GM12878 (cell line): ENCODE data around the gene KCNE4. TPM values are rescaled to one million over a fixed set of nuclear protein-coding genes. Genes with fewer than 3 reads are reported as not detected.

ENCODE experiments used
- ATAC-seq: fragments of 200-7000 bp; cut with Tn5 transposase; 3 replicates; pipeline ENCODE4 v1.9.1; 2020; ENCODE audit warnings: mild to moderate bottlenecking, moderate library complexity
- BruUV-seq: library from RNA; stranded (reverse); fragments of 400-500 nt; replicated peaks from 2 replicates; lab custom pipeline; 2021; lab: Mats Ljungman, UMichigan
- CTCF ChIA-PET: fragments of 300-600 bp; sonication (Branson Sonifier 250); formaldehyde crosslinking; extraction: SDS; loops from one replicate; lab custom pipeline; 2021; ENCODE audit warnings: inconsistent platforms; lab: Yijun Ruan, JAX
- POLR2A ChIA-PET: fragments of 350-600 bp; formaldehyde crosslinking; extraction: SDS; loops from one replicate; lab custom pipeline; 2021; ENCODE audit warnings: inconsistent platforms; lab: Charles Lee
- RAD21 ChIA-PET: fragments of 300-600 bp; sonication (Branson Sonifier 250); formaldehyde crosslinking; loops from one replicate; lab custom pipeline; 2023; ENCODE audit warnings: antibody characterized with exemption; ENCODE audit not compliant: unreplicated experiment; lab: Charles Lee
- SMC1A ChIA-PET: fragments of 300-600 bp; sonication (Branson Sonifier 250); formaldehyde crosslinking; loops from one replicate; lab custom pipeline; 2023; ENCODE audit not compliant: unreplicated experiment, uncharacterized antibody; lab: Charles Lee
- DNase-seq: peaks from one replicate; pipeline ENCODE4 v3.0.0-alpha.2; 2011; ENCODE audit warnings: low read depth, low spot score
- FAIRE-seq: peaks from 3 replicates; lab custom pipeline; 2011; peaks lifted over from hg19 to GRCh38; lab: Jason Lieb, UNC
- H2AFZ ChIP-seq: 2 replicates; pipeline ENCODE4 v1.6.0; 2011; ENCODE audit warnings: low read depth, low read length, control low read depth; ENCODE audit not compliant: control insufficient read depth
- H3K27ac ChIP-seq: 2 replicates; pipeline ENCODE4 v1.5.1; 2011; ENCODE audit warnings: control low read depth; ENCODE audit not compliant: control insufficient read depth, insufficient read depth
- H3K27me3 ChIP-seq, 2 experiments: replicated peaks in 1 of 2; 2 replicates each; pipeline versions ENCODE4 v1.6.0 to v1.6.1; 2011; ENCODE audit warnings: low read length in 1 of 2; ENCODE audit not compliant: control insufficient read depth in 2 of 2, insufficient read depth in 2 of 2
- H3K36me3 ChIP-seq, 2 experiments: 2 replicates each; pipeline ENCODE4 v1.5.1; 2011; ENCODE audit warnings: low read length in 1 of 2; ENCODE audit not compliant: control insufficient read depth in 2 of 2, insufficient read depth in 2 of 2
- H3K4me1 ChIP-seq: 2 replicates; pipeline ENCODE4 v1.6.1; 2011; ENCODE audit warnings: mild to moderate bottlenecking, low read length, moderate library complexity, mixed read lengths; ENCODE audit not compliant: control insufficient read depth, insufficient read depth
- H3K4me2 ChIP-seq: 2 replicates; pipeline ENCODE4 v1.6.0; 2011; ENCODE audit warnings: control low read depth; ENCODE audit not compliant: control insufficient read depth, insufficient read depth
- H3K4me3 ChIP-seq: fragments of 200-600 bp; sonication (generic); 2 replicates; pipeline ENCODE4 v1.5.1; 2016
- H3K79me2 ChIP-seq: 2 replicates; pipeline ENCODE4 v1.6.0; 2011; ENCODE audit warnings: low read length; ENCODE audit not compliant: control insufficient read depth, insufficient read depth
- H3K9ac ChIP-seq: 2 replicates; pipeline ENCODE4 v1.8.0; 2011; ENCODE audit warnings: low read length, control low read depth, mixed read lengths; ENCODE audit not compliant: control insufficient read depth, insufficient read depth
- H3K9me3 ChIP-seq: replicated peaks from 3 replicates; pipeline ENCODE4 v1.5.1; 2011; ENCODE audit warnings: mild to moderate bottlenecking, low read length; ENCODE audit not compliant: control insufficient read depth, insufficient read depth
- H4K20me1 ChIP-seq: 2 replicates; pipeline ENCODE4 v1.6.0; 2011; ENCODE audit not compliant: control insufficient read depth, insufficient read depth
- BACH1 ChIP-seq: fragments of 450-650 bp; IDR thresholded peaks from 2 replicates; pipeline ENCODE4 v1.6.1; 2017; ENCODE audit warnings: mild to moderate bottlenecking, borderline replicate concordance
- CEBPZ ChIP-seq: fragments of 150-350 bp; IDR thresholded peaks from 2 replicates; pipeline ENCODE4 v1.6.1; 2016; ENCODE audit warnings: low read depth, low read length
- CREB1 ChIP-seq: IDR thresholded peaks from 2 replicates; pipeline ENCODE4 v1.6.1; 2012; ENCODE audit warnings: low read depth, mild to moderate bottlenecking, inconsistent platforms
- LARP7 ChIP-seq: fragments of 450-650 bp; IDR thresholded peaks from 2 replicates; pipeline ENCODE4 v1.6.1; 2017; ENCODE audit warnings: mild to moderate bottlenecking
- RELA ChIP-seq: fragments of 450-650 bp; IDR thresholded peaks from 2 replicates; pipeline ENCODE4 v1.8.0; 2014; ENCODE audit warnings: borderline replicate concordance; ENCODE audit not compliant: partially characterized antibody
- SP1 ChIP-seq: IDR thresholded peaks from one replicate; pipeline ENCODE4 v1.6.1; 2011; ENCODE audit warnings: low read depth, low read length
- STAT1 ChIP-seq: fragments of 450-650 bp; conservative IDR thresholded peaks from 2 replicates; pipeline ENCODE4 v1.6.1; 2014; ENCODE audit warnings: antibody characterized with exemption, mild to moderate bottlenecking
- WGBS: methylation state at CpG from one replicate; pipeline ENCODE4 v1.1.6; 2016; ENCODE audit warnings: low lambda C conversion rate; ENCODE audit not compliant: insufficient replicate concordance, insufficient coverage; ENCODE audit errors: missing lambda C conversion rate; 5-methylcytosine and 5-hydroxymethylcytosine counted together
- in situ Hi-C: fragments of 300-500 bp; cut with MboI; formaldehyde crosslinking; loops from 9 replicates; pipeline ENCODE4 v1.14.3; 2018; ENCODE audit warnings: mixed read lengths
- intact Hi-C: fragments of 100-400 bp; cut with micrococcal nuclease; formaldehyde crosslinking; loops from one replicate; pipeline ENCODE4 v1.14.2; 2022; ENCODE audit not compliant: unreplicated experiment
- polyA plus RNA-seq, 11 experiments: library from polyadenylated mRNA; depleted of rRNA in 4 of 11; unstranded in 6 of 11; stranded (reverse) in 5 of 11; fragments of >200 nt; fragmentation: Nextera tagmentation in 4 of 11; fragmentation: Illumina TruSeq in 1 of 11; extraction: Ambion mirVana in 4 of 11; extraction: Trizol in 1 of 11; gene quantifications; 1 replicate in 1 of 11; 2 replicates in 10 of 11; pipeline versions ENCODE4 v1.2.1 to v1.2.3, GENCODE V29; 2011 to 2016; ENCODE audit warnings: inconsistent platforms in 2 of 11, missing spikeins in 2 of 11, low read depth in 1 of 11
- total RNA-seq, 4 experiments: library from RNA; depleted of rRNA in 3 of 4; stranded (reverse); fragments of >200 nt in 3 of 4; fragmentation: Illumina TruSeq in 1 of 4; extraction: Trizol in 1 of 4; gene quantifications; 2 replicates each; pipeline versions ENCODE4 v1.2.1 to v1.2.3, GENCODE V29; 2013 to 2021
- TF ChIP-seq, protein P1 (sequence below): fragments of 450-650 bp; IDR thresholded peaks from 2 replicates; pipeline ENCODE4 v1.6.1; 2016; ENCODE audit warnings: mild to moderate bottlenecking

Gene KCNE4
- total and polyA plus RNA-seq, 10 of the 15 experiments (the other 5 are each of a cell fraction or from before 2014, with no cell fraction given) = 0.30 TPM; not detected in 9

- TF ChIP-seq, protein P1, sequence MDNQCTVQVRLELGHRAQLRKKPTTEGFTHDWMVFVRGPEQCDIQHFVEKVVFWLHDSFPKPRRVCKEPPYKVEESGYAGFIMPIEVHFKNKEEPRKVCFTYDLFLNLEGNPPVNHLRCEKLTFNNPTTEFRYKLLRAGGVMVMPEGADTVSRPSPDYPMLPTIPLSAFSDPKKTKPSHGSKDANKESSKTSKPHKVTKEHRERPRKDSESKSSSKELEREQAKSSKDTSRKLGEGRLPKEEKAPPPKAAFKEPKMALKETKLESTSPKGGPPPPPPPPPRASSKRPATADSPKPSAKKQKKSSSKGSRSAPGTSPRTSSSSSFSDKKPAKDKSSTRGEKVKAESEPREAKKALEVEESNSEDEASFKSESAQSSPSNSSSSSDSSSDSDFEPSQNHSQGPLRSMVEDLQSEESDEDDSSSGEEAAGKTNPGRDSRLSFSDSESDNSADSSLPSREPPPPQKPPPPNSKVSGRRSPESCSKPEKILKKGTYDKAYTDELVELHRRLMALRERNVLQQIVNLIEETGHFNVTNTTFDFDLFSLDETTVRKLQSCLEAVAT = no peak
- TF ChIP-seq BACH1 (no peak), CEBPZ (no peak), RELA (no peak), CREB1 (no peak)
Observed at GRCh38 chr2:223051693-223052289, at the start of gene KCNE4 (continued).

- in situ Hi-C loops (no loop called here), intact Hi-C loops (no loop called here)
- Histone ChIP-seq H3K4me2 (no peak overlapping the region), H3K4me3 (no peak overlapping the region), H3K27ac (no peak overlapping the region), H3K4me1 (no peaks in the 10 kb centered on the region), H3K36me3 (no peaks in the 10 kb centered on the region), H3K9ac (no peak overlapping the region), H3K79me2 (no peaks in the 10 kb centered on the region), H4K20me1 (no peaks in the 10 kb centered on the region), H3K9me3 (no peaks in the 10 kb centered on the region), H3K27me3 (peaks cover 0 to 4% of the 10 kb centered on the region in 2 experiments; a peak in 2 of 4 replicates), H2AFZ (no peak overlapping the region)
- no peak for TF ChIP-seq LARP7
- no peak for TF ChIP-seq STAT1
- no peak for TF ChIP-seq SP1
- POLR2A ChIA-PET = no interaction called here
- SMC1A ChIA-PET = no interaction called here
- no peak for ATAC-seq
- 91% methylated on average over 3 of the region's 3 CpGs for WGBS
- RAD21 ChIA-PET = no interaction called here
- no TSS peak for BruUV-seq
- DNase-seq = no peak
- no peak for FAIRE-seq
- CTCF ChIA-PET = interaction anchor here (0.6 kb wide), 1 partner anchor 307 kb away, joined by 3 read pairs; no protein-coding TSS in a partner anchor
Observed at GRCh38 chr2:223003191-223003590, 48.8 kb upstream of the KCNE4 start.
